Pancreas (tissue), 10 donors: ENCODE data around the gene AMIGO3. TPM values are rescaled to one million over a fixed set of nuclear protein-coding genes. Genes with fewer than 3 reads are reported as not detected.

Experiments used
- ATAC-seq, 4 donors: fragments of 200-7000 bp; cut with Tn5 transposase; one replicate each; pipeline versions ENCODE4 v1.8.0 to v1.9.1; 2020; ENCODE audit warnings: mild to moderate bottlenecking in 4 of 4, moderate library complexity in 4 of 4
- DNase-seq, 6 donors: peaks; one replicate each; pipeline ENCODE4 v3.0.0-alpha.2; 2020
- FAIRE-seq: peaks from 2 replicates; lab custom pipeline; 2012; peaks lifted over from hg19 to GRCh38; lab: Jason Lieb, UNC
- H3K27ac ChIP-seq, 4 donors: fragments of 200-600 bp; sonication (generic); 1 replicate in 3 of 4; 2 replicates in 1 of 4; pipeline versions ENCODE4 v1.5.0 to v1.8.0; 2020
- H3K27me3 ChIP-seq, 4 donors: fragments of 200-600 bp; one replicate each; pipeline ENCODE4 v1.8.0; 2021
- H3K36me3 ChIP-seq, 3 donors: fragments of 200-600 bp; sonication (generic) in 1 of 3; one replicate each; pipeline versions ENCODE4 v1.5.0 to v1.8.0; 2020 to 2021
- H3K4me1 ChIP-seq, 3 donors: fragments of 200-600 bp; one replicate each; pipeline ENCODE4 v1.8.0; 2021
- H3K4me3 ChIP-seq, 4 donors: fragments of 200-600 bp; sonication (generic) in 2 of 4; one replicate each; pipeline versions ENCODE4 v1.5.0 to v1.8.0; 2020 to 2021
- H3K9me3 ChIP-seq, 4 donors: fragments of 200-600 bp; one replicate each; pipeline ENCODE4 v1.8.0; 2021
- WGBS, 2 donors: extraction: QIAGEN DNeasy Blood & Tissue Kit; methylation state at CpG; one replicate each; pipeline ENCODE4 v1.1.7; 2013; 5-methylcytosine and 5-hydroxymethylcytosine counted together
- intact Hi-C, 3 donors: fragments of 100-400 bp; cut with DNase I; formaldehyde crosslinking; loops; one replicate each; pipeline versions ENCODE4 v1.11.1 to v1.14.2; 2022
- polyA plus RNA-seq, 2 donors: library from polyadenylated mRNA; stranded (reverse); fragments of 200-250 nt; gene quantifications; one replicate each; pipeline ENCODE4 v1.2.3, GENCODE V29; 2013
- total RNA-seq, 6 donors: library from RNA; stranded (reverse); fragmentation: NEBNext Ultra II Directional in 4 of 6; extraction: Animal tissue kit (Norgen Biotek cat#: 25700) in 4 of 6; gene quantifications; one replicate each; pipeline versions ENCODE4 v1.2.1 to v1.2.4, GENCODE V29; 2021 to 2023
- TF ChIP-seq, protein P1 (sequence below), 4 donors: fragments of 200-600 bp; sonication (generic) in 3 of 4; IDR thresholded peaks; one replicate each; pipeline versions ENCODE4 v1.5.0 to v1.8.0; 2021; ENCODE audit warnings: antibody characterized with exemption in 4 of 4
- donor health status: healthy with polysubstance abuse.
- donor health status: DM: no; HTN: no; CAD: no; lungs with moderate emphysema.
- donor health status: DM: no; HTN: no; CAD: no.
- donor health status: control.
- donor health status: control.
- donor health status: Bipolar disorder and iron deficiency.
- donor health status: DM: yes; HTN: yes; CAD: no.
- donor health status: DM: no; HTN: no; CAD: no.
- donor health status: DM: no; HTN: no; CAD: no.
- donor health status: DM: yes; HTN: yes; CAD: no.

The AMIGO3 gene
- total and polyA plus RNA-seq, 8 donors = 3.9 to 4.0 TPM; not detected in 6

GRCh38 chr3:49733551-49733950 lies 14.1 kb upstream of the AMIGO3 start:
- H3K9me3 ChIP-seq = no peaks in the 10 kb centered on the region
- no peaks in the 10 kb centered on the region for H3K4me1 ChIP-seq
- no peaks in the 10 kb centered on the region for H3K27me3 ChIP-seq
- H3K27ac ChIP-seq = no peak overlapping the region
- ATAC-seq (no peak), FAIRE-seq (no peak), DNase-seq (no peak)
- WGBS, 2 donors = 90 to 96% methylated on average over 1 of the region's 1 CpG
- H3K36me3 ChIP-seq = peaks cover 4 to 50% (median 12%) of the 10 kb centered on the region in 3 donors
- intact Hi-C loops = no loop called here
- H3K4me3 ChIP-seq = no peak overlapping the region
- TF ChIP-seq, protein P1, sequence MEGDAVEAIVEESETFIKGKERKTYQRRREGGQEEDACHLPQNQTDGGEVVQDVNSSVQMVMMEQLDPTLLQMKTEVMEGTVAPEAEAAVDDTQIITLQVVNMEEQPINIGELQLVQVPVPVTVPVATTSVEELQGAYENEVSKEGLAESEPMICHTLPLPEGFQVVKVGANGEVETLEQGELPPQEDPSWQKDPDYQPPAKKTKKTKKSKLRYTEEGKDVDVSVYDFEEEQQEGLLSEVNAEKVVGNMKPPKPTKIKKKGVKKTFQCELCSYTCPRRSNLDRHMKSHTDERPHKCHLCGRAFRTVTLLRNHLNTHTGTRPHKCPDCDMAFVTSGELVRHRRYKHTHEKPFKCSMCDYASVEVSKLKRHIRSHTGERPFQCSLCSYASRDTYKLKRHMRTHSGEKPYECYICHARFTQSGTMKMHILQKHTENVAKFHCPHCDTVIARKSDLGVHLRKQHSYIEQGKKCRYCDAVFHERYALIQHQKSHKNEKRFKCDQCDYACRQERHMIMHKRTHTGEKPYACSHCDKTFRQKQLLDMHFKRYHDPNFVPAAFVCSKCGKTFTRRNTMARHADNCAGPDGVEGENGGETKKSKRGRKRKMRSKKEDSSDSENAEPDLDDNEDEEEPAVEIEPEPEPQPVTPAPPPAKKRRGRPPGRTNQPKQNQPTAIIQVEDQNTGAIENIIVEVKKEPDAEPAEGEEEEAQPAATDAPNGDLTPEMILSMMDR (IDR thresholded peaks at IDR 0.05) = no peak

DNA sequence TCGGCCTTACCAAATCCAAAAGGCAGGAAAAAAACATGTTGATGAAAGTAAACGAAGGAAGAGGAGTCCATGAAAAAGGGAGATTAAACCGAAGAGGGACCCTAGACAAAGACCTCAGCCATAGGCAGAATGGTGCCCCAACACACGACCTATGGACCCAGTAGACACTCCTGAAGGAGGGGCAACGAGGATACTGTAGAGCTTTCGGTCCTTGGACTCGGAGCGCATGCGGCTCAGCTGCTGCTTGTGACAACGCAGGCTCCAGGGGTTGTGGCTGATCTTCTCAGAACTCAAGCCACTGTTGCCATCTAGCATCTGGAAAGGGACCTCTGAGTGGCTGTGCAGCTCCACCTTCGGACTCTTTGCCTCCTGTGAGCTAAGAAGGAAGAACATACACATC lies 13.1 kb upstream of the AMIGO3 start:
- H3K27ac ChIP-seq = no peak overlapping the region
- 87 to 90% methylated on average over 11 of the region's 11 CpGs for WGBS, 2 donors
- no peaks in the 10 kb centered on the region for H3K27me3 ChIP-seq
- TF ChIP-seq, protein P1 (IDR thresholded peaks at IDR 0.05) = no peak
- peaks cover under 1 to 46% (median 10%) of the 10 kb centered on the region in 3 donors for H3K36me3 ChIP-seq
- H3K4me3 ChIP-seq = no peak overlapping the region
- intact Hi-C loops = no loop called here
- FAIRE-seq (no peak), DNase-seq (no peak), ATAC-seq (no peak)
- H3K9me3 ChIP-seq = no peaks in the 10 kb centered on the region
- no peaks in the 10 kb centered on the region for H3K4me1 ChIP-seq

DNA sequence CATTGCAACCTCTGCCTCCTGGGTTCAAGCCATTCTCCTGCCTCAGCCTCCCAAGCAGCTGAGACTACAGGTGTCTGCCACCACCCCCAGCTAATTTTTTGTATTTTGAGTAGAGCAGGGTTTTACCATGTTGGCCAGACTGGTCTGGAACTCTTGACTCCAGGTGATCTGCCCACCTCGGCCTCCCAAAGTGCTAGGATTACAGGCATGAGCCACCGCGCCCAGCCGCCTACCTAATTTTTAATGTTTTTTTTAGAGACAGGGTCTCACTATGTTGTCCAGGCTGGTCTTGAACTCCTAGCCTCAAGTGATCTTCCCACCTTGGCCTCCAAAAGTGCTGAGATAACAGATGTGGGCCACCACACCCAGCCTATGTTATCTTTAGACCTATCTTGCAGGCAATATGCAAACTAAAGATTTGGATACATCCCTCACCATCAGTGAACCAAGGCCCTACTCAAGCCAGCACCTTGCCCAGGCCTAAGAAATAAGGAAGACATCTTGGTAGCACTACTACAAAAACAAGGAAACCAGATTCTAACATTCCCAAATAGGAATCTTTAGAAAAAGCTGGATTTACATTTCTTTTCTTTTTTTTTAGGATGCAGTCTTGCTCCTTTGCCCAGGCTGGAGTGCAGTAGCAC lies 10.6 kb upstream of the AMIGO3 start:
- DNase-seq (no peak), FAIRE-seq (no peak), ATAC-seq (no peak)
- Histone ChIP-seq H3K36me3 (peaks cover 0 to 36% (median 8%) of the 10 kb centered on the region in 3 donors), H3K27me3 (no peaks in the 10 kb centered on the region), H3K4me3 (no peak overlapping the region), H3K9me3 (no peaks in the 10 kb centered on the region), H3K27ac (no peak overlapping the region), H3K4me1 (peaks cover 0 to 4% (median 0%) of the 10 kb centered on the region in 3 donors)
- intact Hi-C loops = no loop called here
- 98 to 99% methylated on average over 4 of the region's 4 CpGs for WGBS, 2 donors
- TF ChIP-seq, protein P1 (IDR thresholded peaks at IDR 0.05) = no peak

DNA sequence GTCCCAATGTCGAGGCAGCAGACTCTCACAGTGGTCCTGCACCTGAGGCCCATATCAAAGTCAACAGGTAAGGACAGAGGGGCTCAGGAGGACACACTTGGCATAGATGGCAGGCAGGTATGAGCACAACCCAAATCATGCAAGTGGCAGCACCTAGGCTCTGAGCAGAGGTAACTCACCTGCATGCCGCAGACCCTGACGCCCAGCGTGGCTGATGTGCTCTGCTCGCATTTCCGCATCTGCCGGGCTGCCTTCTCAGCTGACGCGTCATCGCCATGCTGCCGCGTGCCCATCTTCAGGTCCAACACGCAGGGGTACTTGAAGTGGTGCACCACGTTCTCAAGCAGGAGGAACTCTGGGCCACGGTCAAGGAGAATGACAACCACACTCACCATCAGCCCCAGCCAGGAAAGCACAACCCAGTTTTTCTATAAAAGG lies 8.5 kb upstream of the AMIGO3 start:
- peaks cover 0 to 35% (median 8%) of the 10 kb centered on the region in 3 donors for H3K36me3 ChIP-seq
- H3K27ac ChIP-seq = no peak overlapping the region
- H3K27me3 ChIP-seq = no peaks in the 10 kb centered on the region
- WGBS, 2 donors = 93 to 94% methylated on average over 15 of the region's 15 CpGs
- peaks cover 4 to 10% (median 5%) of the 10 kb centered on the region in 3 donors for H3K4me1 ChIP-seq
- DNase-seq (peak in 2 of 6 donors; percentile 22 to 67), FAIRE-seq (no peak), ATAC-seq (no peak)
- no peaks in the 10 kb centered on the region for H3K9me3 ChIP-seq
- TF ChIP-seq, protein P1 (IDR thresholded peaks at IDR 0.05) = no peak
- no peak overlapping the region for H3K4me3 ChIP-seq
- intact Hi-C loops = no loop called here
